HG02970 (cell line): ENCODE results near the gene GNAO1.

Experiments used
- ATAC-seq: cut with Tn5 transposase; IDR thresholded peaks from one replicate; pipeline ENCODE4 v1.9.1; 2021; ENCODE audit warnings: mild to moderate bottlenecking, moderate library complexity, moderate number of reproducible peaks; ENCODE audit not compliant: unreplicated experiment, low FRiP score

The GNAO1 gene

GRCh38 chr16:56328276-56329022, 137.2 kb downstream of the GNAO1 start:
- ATAC-seq = no peak

GRCh38 chr16:56329887-56330286, 138.6 kb downstream of the GNAO1 start:
- no peak for ATAC-seq

- ATAC-seq = no peak
These were observed 139.2 kb downstream of the GNAO1 start for GRCh38 chr16:56330476-56330875.

- no peak for ATAC-seq
These were observed 140.1 kb downstream of the GNAO1 start for GRCh38 chr16:56331399-56331798.

GRCh38 chr16:56331915-56332314, 140.6 kb downstream of the GNAO1 start:
- ATAC-seq = no peak

- ATAC-seq = no peak
These were observed 141.3 kb downstream of the GNAO1 start for GRCh38 chr16:56332464-56333079.

- ATAC-seq = no peak
These were observed 143.5 kb downstream of the GNAO1 start for GRCh38 chr16:56334761-56335160.

- ATAC-seq = no peak
These were observed 144.9 kb downstream of the GNAO1 start for GRCh38 chr16:56336071-56336688.

GRCh38 chr16:56336711-56337110, 145.4 kb downstream of the GNAO1 start:
- ATAC-seq = no peak

- ATAC-seq = no peak
These were observed 146.0 kb downstream of the GNAO1 start for GRCh38 chr16:56337131-56337857.

GRCh38 chr16:56337858-56338325, 146.6 kb downstream of the GNAO1 start:
- no peak for ATAC-seq

GRCh38 chr16:56338566-56339318, 147.5 kb downstream of the GNAO1 start:
- ATAC-seq = no peak

GRCh38 chr16:56339431-56340195, 148.3 kb downstream of the GNAO1 start:
- no peak for ATAC-seq

- ATAC-seq = no peak
These were observed 149.1 kb downstream of the GNAO1 start for GRCh38 chr16:56340416-56340815.

- ATAC-seq = no peak
These were observed 149.6 kb downstream of the GNAO1 start for GRCh38 chr16:56340864-56341365.

- no peak for ATAC-seq
These were observed 150.5 kb downstream of the GNAO1 start for GRCh38 chr16:56341656-56342399.

- ATAC-seq = no peak
These were observed 152.6 kb downstream of the GNAO1 start for GRCh38 chr16:56343661-56344517.
